SU-DHL-6 (cell line): ENCODE results near the gene STOML1.

Experiments
- H2AFZ ChIP-seq: fragments of 200-600 bp; sonication (generic); 2 replicates; pipeline ENCODE4 v1.6.1; 2014; ENCODE audit warnings: low read depth, mild to moderate bottlenecking, moderate library complexity, mixed read lengths, antibody characterized with exemption, low read length; ENCODE audit not compliant: severe bottlenecking
- H3F3A ChIP-seq: fragments of 200-600 bp; shearing (Covaris generic); 2 replicates; pipeline ENCODE4 v1.6.0; 2016; ENCODE audit warnings: antibody characterized with exemption, mild to moderate bottlenecking; ENCODE audit not compliant: insufficient read depth
- H3K27ac ChIP-seq: fragments of 200-600 bp; sonication (generic); 2 replicates; pipeline ENCODE4 v1.5.1; 2016; ENCODE audit warnings: low read depth, mild to moderate bottlenecking, low read length, moderate library complexity, mixed read lengths
- H3K27me3 ChIP-seq: fragments of 200-600 bp; sonication (generic), shearing (Covaris generic); 2 replicates; pipeline ENCODE4 v1.6.0; 2014; ENCODE audit warnings: mild to moderate bottlenecking, low read length
- H3K36me3 ChIP-seq: fragments of 200-600 bp; sonication (generic); 2 replicates; pipeline ENCODE4 v1.6.1; 2014; ENCODE audit warnings: mild to moderate bottlenecking, low read length, mixed read lengths
- H3K4me2 ChIP-seq: fragments of 300-600, 200-600 bp; shearing (Covaris generic), sonication (generic); 2 replicates; pipeline ENCODE4 v1.6.0; 2014; ENCODE audit warnings: low read length, low read depth, mild to moderate bottlenecking; ENCODE audit not compliant: poor library complexity, severe bottlenecking
- H3K4me3 ChIP-seq: fragments of 200-600 bp; sonication (generic); 2 replicates; pipeline ENCODE4 v1.5.1; 2014; ENCODE audit warnings: antibody characterized with exemption, low read length, mild to moderate bottlenecking, mixed read lengths; ENCODE audit not compliant: insufficient read depth, poor library complexity, severe bottlenecking
- H3K79me2 ChIP-seq: fragments of 200-600 bp; sonication (generic); 2 replicates; pipeline ENCODE4 v1.6.1; 2014; ENCODE audit warnings: mild to moderate bottlenecking, low read length, moderate library complexity; ENCODE audit not compliant: insufficient read depth
- H3K9ac ChIP-seq: fragments of 200-600 bp; sonication (generic); 2 replicates; pipeline ENCODE4 v1.7.0; 2014; ENCODE audit warnings: mild to moderate bottlenecking, low read length
- H3K9me2 ChIP-seq: fragments of 200-600 bp; sonication (generic); replicated peaks from 2 replicates; pipeline ENCODE4 v1.6.1; 2014; ENCODE audit warnings: low read length; ENCODE audit not compliant: insufficient read depth
- H3K9me3 ChIP-seq: fragments of 200-600 bp; sonication (generic); 2 replicates; pipeline ENCODE4 v1.6.1; 2014; ENCODE audit warnings: low read length, mixed read lengths; ENCODE audit not compliant: insufficient read depth
- H4K20me1 ChIP-seq: fragments of 200-600 bp; sonication (generic); 2 replicates; pipeline ENCODE4 v1.6.1; 2014; ENCODE audit warnings: low read depth, mild to moderate bottlenecking, antibody characterized with exemption, low read length, moderate library complexity, mixed read lengths
- EZH2phosphoT487 ChIP-seq: fragments of 200-600 bp; sonication (generic), shearing (Covaris generic); conservative IDR thresholded peaks from 2 replicates; pipeline ENCODE4 v1.6.1; 2018; ENCODE audit warnings: mild to moderate bottlenecking, antibody characterized with exemption, low read length, moderate library complexity, mixed read lengths
- TF ChIP-seq, protein P1 (sequence below): fragments of 200-600 bp; sonication (generic); IDR thresholded peaks from one replicate; pipeline ENCODE4 v1.5.1; 2017; ENCODE audit warnings: antibody characterized with exemption, mild to moderate bottlenecking, low read length, moderate library complexity; ENCODE audit not compliant: insufficient read depth, poor library complexity, severe bottlenecking

STOML1 gene

GRCh38 chr15:74007820-74008371, 15.8 kb upstream of the STOML1 start:
- Histone ChIP-seq H2AFZ (no peak overlapping the region), H3K4me2 (no peak overlapping the region), H3K79me2 (peaks cover 13% of the 10 kb centered on the region; the same call in 1 of the 2 replicates), H3K27me3 (no peaks in the 10 kb centered on the region), H3K9me2 (no peaks in the 10 kb centered on the region), H3K27ac (no peak overlapping the region), H3K36me3 (peaks cover 14% of the 10 kb centered on the region), H3K9ac (no peak overlapping the region), H3K4me3 (no peak overlapping the region), H3K9me3 (0 out of 2 replicates have a peak, but pooled peaks cover 3% of the 10 kb centered on the region), H4K20me1 (no peaks in the 10 kb centered on the region), H3F3A (no peaks in the 10 kb centered on the region)
- TF ChIP-seq EZH2phosphoT487: no peak
- TF ChIP-seq, protein P1, sequence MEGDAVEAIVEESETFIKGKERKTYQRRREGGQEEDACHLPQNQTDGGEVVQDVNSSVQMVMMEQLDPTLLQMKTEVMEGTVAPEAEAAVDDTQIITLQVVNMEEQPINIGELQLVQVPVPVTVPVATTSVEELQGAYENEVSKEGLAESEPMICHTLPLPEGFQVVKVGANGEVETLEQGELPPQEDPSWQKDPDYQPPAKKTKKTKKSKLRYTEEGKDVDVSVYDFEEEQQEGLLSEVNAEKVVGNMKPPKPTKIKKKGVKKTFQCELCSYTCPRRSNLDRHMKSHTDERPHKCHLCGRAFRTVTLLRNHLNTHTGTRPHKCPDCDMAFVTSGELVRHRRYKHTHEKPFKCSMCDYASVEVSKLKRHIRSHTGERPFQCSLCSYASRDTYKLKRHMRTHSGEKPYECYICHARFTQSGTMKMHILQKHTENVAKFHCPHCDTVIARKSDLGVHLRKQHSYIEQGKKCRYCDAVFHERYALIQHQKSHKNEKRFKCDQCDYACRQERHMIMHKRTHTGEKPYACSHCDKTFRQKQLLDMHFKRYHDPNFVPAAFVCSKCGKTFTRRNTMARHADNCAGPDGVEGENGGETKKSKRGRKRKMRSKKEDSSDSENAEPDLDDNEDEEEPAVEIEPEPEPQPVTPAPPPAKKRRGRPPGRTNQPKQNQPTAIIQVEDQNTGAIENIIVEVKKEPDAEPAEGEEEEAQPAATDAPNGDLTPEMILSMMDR: no peak

- H2AFZ ChIP-seq: no peak overlapping the region
- no peak overlapping the region for H3K4me3 ChIP-seq
- H3F3A ChIP-seq: no peaks in the 10 kb centered on the region
- H3K27ac ChIP-seq: no peak overlapping the region
- H3K4me2 ChIP-seq: no peak overlapping the region
- H4K20me1 ChIP-seq: no peaks in the 10 kb centered on the region
- H3K9me3 ChIP-seq: no peaks in the 10 kb centered on the region
- no peak overlapping the region for H3K9ac ChIP-seq
- peaks cover 9% of the 10 kb centered on the region for H3K36me3 ChIP-seq
- TF ChIP-seq, protein P1: no peak
- no peak for TF ChIP-seq EZH2phosphoT487
- H3K27me3 ChIP-seq: no peaks in the 10 kb centered on the region
- H3K9me2 ChIP-seq: no peaks in the 10 kb centered on the region
- peaks cover 13% of the 10 kb centered on the region; the same call in 1 of the 2 replicates for H3K79me2 ChIP-seq
These were observed 14.9 kb upstream of the STOML1 start for GRCh38 chr15:74006774-74007639.

GRCh38 chr15:73997986-73998385, 5.9 kb upstream of the STOML1 start:
- Histone ChIP-seq H3K79me2 (peaks cover 42% of the 10 kb centered on the region), H3F3A (peaks cover 7% of the 10 kb centered on the region; the same call in 1 of the 2 replicates), H3K36me3 (peaks cover 3% of the 10 kb centered on the region; the same call in 1 of the 2 replicates), H3K9me3 (no peaks in the 10 kb centered on the region), H4K20me1 (no peaks in the 10 kb centered on the region; the same call in 1 of the 2 replicates), H3K4me3 (no peak overlapping the region), H3K27me3 (no peaks in the 10 kb centered on the region), H3K27ac (no peak overlapping the region), H3K9ac (no peak overlapping the region), H3K9me2 (no peaks in the 10 kb centered on the region), H3K4me2 (no peak overlapping the region), H2AFZ (no peak overlapping the region)
- no peak for TF ChIP-seq EZH2phosphoT487
- TF ChIP-seq, protein P1: no peak
